Esophagus squamous epithelium (tissue), 5 donors: Measurements from ENCODE around the gene STK35. TPM values are rescaled to one million over a fixed set of nuclear protein-coding genes. Genes with fewer than 3 reads are reported as not detected.

ENCODE experiments used
- DNase-seq: peaks from one replicate; lab custom pipeline; 2025; lab: John Stamatoyannopoulos, UW
- H3K27ac ChIP-seq, 4 donors: fragments of 200-600 bp; sonication (generic); one replicate each; pipeline ENCODE4 v1.5.1; 2016 to 2019; ENCODE audit warnings: mild to moderate bottlenecking in 1 of 4
- H3K27me3 ChIP-seq, 4 donors: fragments of 200-600 bp; sonication (generic); 1 replicate in 3 of 4; 2 replicates in 1 of 4; pipeline versions ENCODE4 v1.5.1 to v1.6.0; 2017 to 2021; ENCODE audit warnings: antibody characterized with exemption in 1 of 4
- H3K36me3 ChIP-seq, 3 donors: fragments of 200-600 bp; sonication (generic); one replicate each; pipeline ENCODE4 v1.5.1; 2016 to 2019
- H3K4me1 ChIP-seq, 3 donors: fragments of 200-600 bp; sonication (generic); one replicate each; pipeline ENCODE4 v1.5.1; 2017 to 2019
- H3K4me3 ChIP-seq, 4 donors: fragments of 200-600 bp; sonication (generic); 1 replicate in 3 of 4; 2 replicates in 1 of 4; pipeline ENCODE4 v1.5.1; 2016 to 2019; ENCODE audit warnings: mild to moderate bottlenecking in 2 of 4, moderate library complexity in 1 of 4
- H3K9me3 ChIP-seq, 3 donors: fragments of 200-600 bp; sonication (generic); one replicate each; pipeline ENCODE4 v1.5.1; 2016 to 2019
- CTCF ChIP-seq, 6 experiments: fragments of 450-650 bp in 4 of 6; fragments of 200-600 bp in 2 of 6; sonication (generic) in 2 of 6; IDR thresholded peaks; one replicate each; pipeline ENCODE4 v1.5.1; 2016 to 2019; ENCODE audit warnings: antibody characterized with exemption in 6 of 6, mild to moderate bottlenecking in 4 of 6, moderate library complexity in 4 of 6
- POLR2A ChIP-seq, 4 donors: fragments of 450-650 bp; IDR thresholded peaks; one replicate each; pipeline ENCODE4 v1.6.1; 2017; ENCODE audit warnings: antibody characterized with exemption in 4 of 4, mild to moderate bottlenecking in 4 of 4, moderate library complexity in 3 of 4
- WGBS, 2 donors: methylation state at CpG; one replicate each; pipeline ENCODE4 v1.1.5; 2018; 5-methylcytosine and 5-hydroxymethylcytosine counted together
- intact Hi-C: fragments of 100-400 bp; cut with DNase I; formaldehyde crosslinking; loops from one replicate; pipeline ENCODE4 v1.15.0; 2022
- total RNA-seq, 4 donors: library from RNA; depleted of rRNA; stranded (reverse); fragments of >200 nt; gene quantifications; one replicate each; pipeline ENCODE4 v1.1.0, GENCODE V29; 2016
- donor health status: DM: yes; HTN: yes; CAD: no.

STK35 gene
- total RNA-seq, 4 donors from 2014 or later = 20.8 to 31.1 (median 26.1) TPM

- no peaks in the 10 kb centered on the region for H3K36me3 ChIP-seq
- peaks cover 0 to 24% (median 0%) of the 10 kb centered on the region in 4 donors for H3K27me3 ChIP-seq
- TF ChIP-seq POLR2A (IDR thresholded peaks at IDR 0.05) (no peak), CTCF (IDR thresholded peaks at IDR 0.05) (no peak)
- no peak for DNase-seq
- H3K4me3 ChIP-seq = no peak overlapping the region
- no peak overlapping the region for H3K27ac ChIP-seq
- peaks cover 0 to 6% (median 0%) of the 10 kb centered on the region in 3 donors for H3K4me1 ChIP-seq
- 65 to 75% methylated on average over 8 of the region's 8 CpGs for WGBS, 2 donors
- intact Hi-C loops = no loop called here
- H3K9me3 ChIP-seq = no peaks in the 10 kb centered on the region
Observed at GRCh38 chr20:2163312-2163711, 61.7 kb downstream of the STK35 start.

- Histone ChIP-seq H3K36me3 (no peaks in the 10 kb centered on the region), H3K4me3 (no peak overlapping the region), H3K9me3 (no peaks in the 10 kb centered on the region), H3K27me3 (peaks cover 0 to 24% (median 0%) of the 10 kb centered on the region in 4 donors), H3K4me1 (peaks cover 0 to 6% (median 0%) of the 10 kb centered on the region in 3 donors), H3K27ac (no peak overlapping the region)
- intact Hi-C loops = no loop called here
- no peak for DNase-seq
- TF ChIP-seq POLR2A (IDR thresholded peaks at IDR 0.05) (no peak), CTCF (IDR thresholded peaks at IDR 0.05) (no peak)
- WGBS, 2 donors = 81% methylated on average over 2 to 3 of the region's 4 CpGs
Observed at GRCh38 chr20:2163757-2164156, 62.1 kb downstream of the STK35 start.

- Histone ChIP-seq H3K4me1 (peaks cover 0 to 6% (median 0%) of the 10 kb centered on the region in 3 donors), H3K4me3 (no peak overlapping the region), H3K36me3 (no peaks in the 10 kb centered on the region), H3K9me3 (no peaks in the 10 kb centered on the region), H3K27ac (no peak overlapping the region), H3K27me3 (peaks cover 0 to 24% (median 0%) of the 10 kb centered on the region in 4 donors)
- intact Hi-C loops = no loop called here
- 76 to 96% methylated on average over 4 to 7 of the region's 7 CpGs for WGBS, 2 donors
- DNase-seq = no peak
- no peak for TF ChIP-seq CTCF (IDR thresholded peaks at IDR 0.05)
- TF ChIP-seq POLR2A (IDR thresholded peaks at IDR 0.05) = no peak
Observed at GRCh38 chr20:2164421-2164820, 62.8 kb downstream of the STK35 start.

GRCh38 chr20:2164966-2165365 is 63.3 kb downstream of the STK35 start:
- intact Hi-C loops = no loop called here
- no peak for DNase-seq

GRCh38 chr20:2165871-2166270 is 64.2 kb downstream of the STK35 start:
- Histone ChIP-seq H3K27me3 (peaks cover 0 to 26% (median 0%) of the 10 kb centered on the region in 4 donors), H3K27ac (no peak overlapping the region), H3K4me3 (no peak overlapping the region), H3K4me1 (no peaks in the 10 kb centered on the region), H3K36me3 (no peaks in the 10 kb centered on the region), H3K9me3 (no peaks in the 10 kb centered on the region)
- intact Hi-C loops = no loop called here
- TF ChIP-seq CTCF (IDR thresholded peaks at IDR 0.05) = no peak
- no peak for TF ChIP-seq POLR2A (IDR thresholded peaks at IDR 0.05)
- 94 to 96% methylated on average over 7 to 8 of the region's 10 CpGs for WGBS, 2 donors
- no peak for DNase-seq

More at GRCh38 chr20:2164966-2165365, 63.3 kb downstream of the STK35 start:
- Histone ChIP-seq H3K36me3 (no peaks in the 10 kb centered on the region), H3K4me1 (peaks cover 0 to 6% (median 0%) of the 10 kb centered on the region in 3 donors), H3K27me3 (peaks cover 0 to 24% (median 0%) of the 10 kb centered on the region in 4 donors), H3K9me3 (no peaks in the 10 kb centered on the region), H3K4me3 (no peak overlapping the region), H3K27ac (no peak overlapping the region)
- TF ChIP-seq POLR2A (IDR thresholded peaks at IDR 0.05) (no peak), CTCF (IDR thresholded peaks at IDR 0.05) (no peak)
- WGBS, 2 donors = 67 to 72% methylated on average over 12 to 16 of the region's 16 CpGs
